ENCODE results near the gene HTRA2.
"Not testable (repeated sequence)": the region's sequence is repeated elsewhere in the genome, so short reads cannot be mapped to it uniquely, and the experiment has no call there.

The HTRA2 gene

DNA sequence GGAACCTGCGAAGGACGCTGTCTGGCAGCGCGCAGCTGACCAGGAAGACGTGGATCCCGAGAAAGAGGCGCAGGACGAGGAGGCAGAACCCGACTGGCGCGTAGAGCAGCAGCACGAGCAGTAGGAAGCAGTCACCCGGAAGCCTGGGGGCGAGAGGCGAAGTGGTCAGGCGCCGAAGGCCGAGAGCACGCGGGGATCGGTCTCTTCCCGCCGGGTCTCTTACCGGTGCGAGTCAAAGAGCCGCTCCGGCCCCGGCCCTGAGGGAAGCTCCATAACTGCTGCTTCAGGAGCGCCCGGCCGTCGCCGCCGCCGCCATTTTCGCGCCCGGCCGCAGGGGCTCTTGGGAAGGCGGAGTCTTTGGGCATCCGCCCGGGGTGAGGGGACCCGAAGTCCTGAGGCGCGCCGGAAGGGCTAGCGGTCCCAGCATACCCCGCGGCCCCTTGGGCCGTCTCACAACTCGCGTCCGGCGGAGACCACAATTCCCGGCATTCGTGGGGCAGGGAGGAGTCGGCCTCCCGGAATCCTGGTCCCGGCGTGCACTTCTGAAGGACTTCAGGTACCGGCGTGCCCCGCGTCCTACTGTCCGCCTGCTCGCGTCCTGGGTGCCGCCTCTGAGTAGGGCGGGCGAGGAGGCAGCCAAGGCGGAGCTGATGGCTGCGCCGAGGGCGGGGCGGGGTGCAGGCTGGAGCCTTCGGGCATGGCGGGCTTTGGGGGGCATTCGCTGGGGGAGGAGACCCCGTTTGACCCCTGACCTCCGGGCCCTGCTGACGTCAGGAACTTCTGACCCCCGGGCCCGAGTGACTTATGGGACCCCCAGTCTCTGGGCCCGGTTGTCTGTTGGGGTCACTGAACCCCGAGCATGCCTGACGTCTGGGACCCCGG is at the start of gene HTRA2, which contains the start of gene AUP1:
HTRA2 (plus strand) TSS at position 577 of the 882 bp plus-strand sequence; CDS start at position 651, 74 bp downstream.
AUP1 (minus strand) TSS at position 350 of the 882 bp plus-strand sequence; CDS start at position 273, 77 bp downstream.
- DNase-seq = peak; percentile 99

DNA sequence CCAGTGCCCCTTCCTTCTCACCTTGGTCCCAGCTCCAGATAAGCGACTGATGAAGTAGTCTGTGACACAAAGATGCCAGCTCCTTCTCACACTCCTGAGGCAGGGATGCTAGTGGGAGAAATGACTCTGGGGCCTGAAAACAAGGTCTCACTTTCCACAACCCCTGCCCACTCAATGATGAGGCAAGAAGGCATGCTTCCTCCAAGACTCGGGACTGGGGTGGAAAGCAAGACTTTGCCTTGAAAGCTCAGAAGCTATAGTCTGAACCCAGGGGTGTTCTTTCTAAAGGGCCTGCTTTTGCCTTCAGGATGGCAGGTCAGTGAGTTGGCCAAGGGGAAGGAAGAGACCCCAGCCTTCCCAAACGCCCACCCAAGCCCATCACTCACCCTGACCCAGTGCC is 48.3 kb upstream of the HTRA2 start:
- DNase-seq = no peak

DNA sequence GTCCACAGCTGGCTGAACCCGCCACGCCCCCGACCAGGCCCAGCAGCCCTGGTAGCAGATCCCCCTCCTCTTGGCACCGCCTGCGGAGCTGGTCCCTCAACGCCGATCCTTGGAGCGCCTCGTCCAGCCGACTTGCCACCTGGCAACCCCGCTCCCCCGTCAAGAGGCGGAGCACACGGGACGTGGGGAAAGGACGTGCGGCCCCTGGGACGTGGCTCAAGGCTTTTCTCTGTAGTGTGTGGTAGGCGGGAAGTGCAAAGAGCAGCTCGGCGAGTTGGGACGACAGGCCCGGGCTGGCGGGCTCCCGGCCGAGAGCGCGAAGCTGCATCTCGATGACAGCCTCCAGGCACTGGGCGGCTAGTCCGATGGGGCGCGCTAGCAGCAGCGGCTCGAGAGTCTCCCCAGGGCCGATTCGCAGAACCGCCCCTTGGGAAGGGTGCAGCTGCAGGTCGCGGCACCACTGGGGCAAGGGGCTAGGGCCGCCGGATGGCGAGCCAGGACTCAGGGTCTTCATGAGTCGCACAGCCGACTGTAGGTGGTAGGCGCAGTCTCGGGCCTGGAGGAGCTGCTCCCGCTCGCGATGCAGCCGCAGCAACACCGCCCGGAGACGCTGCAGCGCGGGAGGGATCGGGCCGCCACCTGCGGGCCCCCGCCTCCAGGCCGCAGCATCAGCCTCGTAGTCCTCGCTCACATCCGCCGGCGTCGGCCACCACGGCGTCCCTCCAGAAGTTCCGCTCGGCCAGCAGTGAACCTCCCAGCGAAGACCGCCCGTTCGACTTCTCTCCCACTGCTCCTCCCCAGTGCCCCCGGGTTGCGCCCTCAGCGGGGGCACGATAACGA is 47.6 kb upstream of the HTRA2 start:
- DNase-seq = peak; percentile 35

DNA sequence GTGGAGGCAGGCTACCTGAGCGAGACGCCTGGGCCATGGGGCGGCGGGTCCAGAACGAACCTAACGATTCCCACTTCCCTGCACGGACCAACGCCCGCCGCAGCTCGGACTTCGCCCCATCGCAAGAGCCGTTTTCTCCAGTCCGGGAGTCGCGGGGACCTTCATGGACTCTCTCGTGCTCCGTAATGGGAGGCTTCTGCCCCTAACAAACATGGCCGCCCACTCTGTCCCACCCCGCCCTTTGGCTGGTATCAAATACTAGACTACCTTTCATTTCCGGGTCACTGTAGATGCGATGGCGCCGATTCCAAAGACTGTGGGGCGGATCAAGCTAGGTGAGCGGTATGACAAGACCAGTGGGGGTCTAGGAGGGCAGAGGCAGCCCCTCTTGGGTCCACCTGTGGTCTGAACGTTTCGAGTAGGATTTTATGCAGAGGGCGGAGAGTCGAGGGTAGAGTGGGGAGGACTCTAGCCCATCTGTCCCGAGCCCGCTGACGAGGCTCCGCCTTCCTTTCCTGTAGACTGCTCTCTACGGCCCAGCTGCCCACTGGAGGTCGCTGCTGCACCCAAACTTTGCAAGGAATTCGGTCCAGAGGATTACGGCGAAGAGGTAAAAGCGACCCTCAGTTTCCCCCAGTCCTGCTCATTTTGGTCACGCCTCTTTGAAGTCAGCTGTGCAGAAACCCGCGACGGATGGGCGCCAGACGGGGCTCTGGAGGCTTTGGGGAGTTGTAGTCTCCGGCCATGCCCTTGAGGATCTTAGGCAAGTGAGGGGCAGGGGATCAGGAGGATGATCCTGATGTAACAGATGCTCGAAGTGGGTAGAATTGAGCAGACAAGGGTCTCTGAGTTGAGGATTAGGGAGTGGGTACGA is 46.7 kb upstream of the HTRA2 start, which contains the start of the genes CCDC142 and TTC31:
CCDC142 (minus strand) TSS at position 198 of the 874 bp plus-strand sequence; CDS start at position 37, 161 bp downstream.
TTC31 (plus strand) TSS at position 281 of the 874 bp plus-strand sequence; CDS start at position 296, 15 bp downstream.
- DNase-seq = peak; percentile 97

DNA sequence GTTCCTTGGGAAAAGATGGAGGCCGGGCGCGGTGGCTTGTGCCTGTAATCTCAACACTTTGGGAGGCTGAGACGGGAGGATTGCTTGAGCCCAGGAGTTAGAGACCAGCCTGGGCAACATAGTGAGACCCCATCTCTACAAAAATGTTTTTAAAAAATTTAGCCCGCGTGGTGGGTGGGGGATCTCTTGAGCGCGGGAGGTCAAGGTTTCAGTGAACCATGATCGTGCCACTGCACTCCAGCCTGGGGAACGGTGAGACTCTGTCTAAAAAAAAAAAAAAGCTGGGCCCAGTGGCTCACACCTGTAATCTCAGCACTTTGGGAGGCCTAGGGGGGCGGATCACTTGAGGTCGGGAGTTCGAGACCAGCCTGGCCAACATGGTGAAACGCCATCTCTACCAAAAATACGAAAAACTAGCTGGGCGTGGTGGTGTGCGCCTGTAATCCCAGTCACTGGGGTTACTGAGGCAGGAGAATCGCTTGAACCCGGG is 46.0 kb upstream of the HTRA2 start:
- DNase-seq = not testable (repeated sequence)

DNA sequence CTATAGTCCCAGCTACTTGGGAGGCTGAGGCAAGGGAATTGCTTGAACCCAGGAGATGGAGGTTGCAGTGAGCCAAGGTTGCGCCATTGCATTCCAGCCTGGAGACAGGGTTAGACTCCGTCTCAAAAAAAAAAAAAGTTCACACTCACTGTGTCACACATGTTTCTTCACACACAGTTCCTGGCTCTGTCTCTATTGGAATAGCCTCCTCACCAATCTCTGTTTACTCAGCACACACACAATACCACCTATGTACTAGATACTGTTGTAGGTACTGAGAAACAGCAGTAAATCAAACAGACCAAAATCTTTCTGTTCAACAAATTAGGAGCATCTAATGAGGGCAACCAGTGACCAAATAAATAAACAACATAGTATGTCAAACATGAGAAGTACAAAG is 43.6 kb upstream of the HTRA2 start:
- DNase-seq = no peak

DNA sequence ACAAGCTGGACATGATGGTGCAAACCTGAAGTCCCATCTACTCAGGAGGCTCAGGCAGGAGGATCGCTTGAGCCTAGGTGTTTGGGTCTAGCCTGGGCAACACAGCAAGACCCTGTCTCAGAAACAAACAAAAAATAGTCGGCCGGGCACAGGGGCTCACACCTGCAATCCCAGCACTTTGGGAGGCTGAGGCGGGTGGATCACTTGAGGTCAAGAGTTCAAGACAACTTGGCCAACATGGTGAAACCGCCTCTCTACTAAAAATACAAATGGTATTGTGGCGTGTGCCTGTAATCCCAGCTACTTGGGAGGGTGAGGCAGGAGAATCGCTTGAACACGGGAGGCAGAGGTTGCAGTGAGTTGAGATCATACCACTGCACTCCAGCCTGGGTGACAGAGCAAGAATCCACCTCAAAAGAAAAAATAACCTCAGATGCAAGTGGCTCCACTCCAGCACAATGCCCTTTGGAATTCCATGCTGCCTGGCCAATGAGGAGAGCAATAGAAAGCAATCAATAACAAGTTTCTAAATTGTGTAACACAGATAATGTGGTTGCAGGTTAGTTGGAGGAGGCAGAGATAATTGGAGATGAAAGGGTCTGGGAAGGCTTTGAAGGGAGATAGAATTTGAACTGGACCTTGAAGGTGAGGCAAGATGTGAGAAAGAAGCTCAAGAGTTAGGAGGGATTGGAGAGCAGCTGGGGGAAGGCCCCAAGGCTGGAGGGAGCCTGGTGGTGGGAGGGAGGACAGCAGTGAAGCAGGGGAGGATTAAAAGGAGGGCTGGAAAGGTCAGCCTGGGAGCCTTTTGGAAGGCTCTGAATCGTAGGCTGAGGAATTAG is 40.9 kb upstream of the HTRA2 start:
- DNase-seq = no peak

DNA sequence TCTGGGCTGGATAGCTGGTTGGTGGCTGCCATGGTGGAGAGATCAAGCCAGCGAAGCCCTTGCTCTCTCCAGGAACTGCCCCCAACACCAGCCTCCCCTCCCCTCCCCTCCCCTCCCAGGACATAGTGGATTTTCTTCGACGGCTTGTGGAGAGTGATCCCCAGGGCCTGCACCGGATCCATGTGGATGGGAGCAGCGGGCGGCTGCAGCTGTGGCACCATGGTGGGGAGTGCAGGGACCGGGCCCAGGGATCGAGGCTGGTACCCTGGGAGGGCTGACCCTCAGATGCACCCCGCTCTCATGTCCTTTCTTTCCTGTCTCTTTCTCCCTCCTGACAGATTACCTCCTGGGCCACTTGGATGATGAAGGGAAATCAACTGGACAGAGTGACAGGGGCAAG is 39.8 kb upstream of the HTRA2 start:
- DNase-seq = no peak

DNA sequence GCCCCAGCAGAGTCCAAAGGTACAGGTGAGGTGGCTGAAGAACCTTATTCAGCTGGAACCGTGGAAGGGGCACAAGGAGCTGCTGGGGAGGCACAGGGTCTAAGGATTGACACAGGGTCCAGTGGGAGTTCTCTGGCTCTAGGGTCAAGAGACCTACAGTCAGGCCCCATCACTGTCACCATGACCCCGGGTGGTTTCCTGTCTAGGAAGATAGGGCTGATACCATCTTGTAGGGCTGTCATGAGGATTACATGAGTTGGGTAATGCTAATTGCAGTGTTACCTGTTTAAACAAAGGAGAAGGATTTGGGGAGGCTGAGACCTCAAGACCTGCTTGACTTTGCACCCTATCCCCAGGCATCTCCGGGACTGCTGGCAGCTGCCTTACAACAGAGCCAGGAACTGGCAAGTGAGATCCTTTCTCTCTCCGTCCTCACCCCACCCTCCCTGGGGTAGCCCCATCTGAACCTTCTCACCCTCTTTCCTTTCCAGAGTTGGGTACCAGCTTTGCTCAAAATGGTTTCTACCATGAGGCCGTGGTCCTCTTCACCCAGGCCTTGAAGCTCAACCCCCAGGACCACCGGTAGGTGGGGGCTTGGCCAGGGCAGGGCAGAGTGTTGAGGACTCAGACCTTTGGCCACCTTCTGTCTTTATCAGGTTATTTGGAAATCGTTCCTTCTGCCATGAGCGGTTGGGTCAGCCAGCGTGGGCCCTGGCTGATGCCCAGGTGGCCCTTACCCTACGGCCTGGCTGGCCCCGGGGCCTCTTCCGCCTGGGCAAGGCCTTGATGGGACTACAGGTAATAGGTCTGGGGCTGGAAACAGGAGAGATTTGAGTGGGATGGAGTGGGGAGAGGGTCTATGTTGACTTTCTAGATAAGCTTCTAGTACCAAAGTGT is 37.8 kb upstream of the HTRA2 start:
- no peak for DNase-seq

DNA sequence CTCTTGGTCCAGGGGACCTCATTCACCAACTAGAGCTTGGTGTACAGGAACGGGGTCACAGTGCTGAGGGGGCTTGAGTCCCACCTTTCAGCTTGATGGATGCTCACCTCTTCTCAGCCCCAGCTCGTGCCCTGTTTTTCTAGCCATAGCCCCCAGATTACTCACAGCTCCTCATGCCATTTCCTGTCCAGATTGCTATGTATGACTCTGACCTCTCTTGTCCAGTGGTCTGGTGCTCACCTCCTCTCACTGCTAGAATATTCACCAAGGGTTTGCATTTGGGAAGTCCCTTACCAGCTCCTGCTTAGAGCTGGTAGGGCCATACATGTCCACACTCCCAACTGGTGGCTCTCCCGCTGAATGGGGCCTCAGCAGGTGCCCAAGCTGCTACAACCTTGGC is 36.2 kb upstream of the HTRA2 start:
- no peak for DNase-seq

DNA sequence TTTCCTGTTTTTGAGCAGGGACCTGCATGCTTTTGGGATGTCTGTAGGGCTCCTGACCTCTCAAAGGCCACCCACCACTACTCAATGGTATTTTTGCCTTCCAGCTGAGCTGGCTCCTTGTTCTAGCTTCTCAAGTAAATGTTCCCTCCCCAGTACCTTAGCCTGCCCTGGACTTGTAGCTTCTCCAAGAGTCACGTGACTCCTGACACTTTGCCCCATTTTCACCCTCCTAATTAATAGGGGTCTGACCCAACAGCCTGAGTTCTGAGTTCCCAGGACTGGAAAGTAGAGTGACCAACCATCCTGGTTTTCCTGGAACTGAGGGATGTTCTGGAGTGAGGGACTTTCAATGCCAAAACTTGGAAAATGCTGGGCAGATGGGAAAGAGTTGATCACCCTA is 34.3 kb upstream of the HTRA2 start:
- DNase-seq = no peak

DNA sequence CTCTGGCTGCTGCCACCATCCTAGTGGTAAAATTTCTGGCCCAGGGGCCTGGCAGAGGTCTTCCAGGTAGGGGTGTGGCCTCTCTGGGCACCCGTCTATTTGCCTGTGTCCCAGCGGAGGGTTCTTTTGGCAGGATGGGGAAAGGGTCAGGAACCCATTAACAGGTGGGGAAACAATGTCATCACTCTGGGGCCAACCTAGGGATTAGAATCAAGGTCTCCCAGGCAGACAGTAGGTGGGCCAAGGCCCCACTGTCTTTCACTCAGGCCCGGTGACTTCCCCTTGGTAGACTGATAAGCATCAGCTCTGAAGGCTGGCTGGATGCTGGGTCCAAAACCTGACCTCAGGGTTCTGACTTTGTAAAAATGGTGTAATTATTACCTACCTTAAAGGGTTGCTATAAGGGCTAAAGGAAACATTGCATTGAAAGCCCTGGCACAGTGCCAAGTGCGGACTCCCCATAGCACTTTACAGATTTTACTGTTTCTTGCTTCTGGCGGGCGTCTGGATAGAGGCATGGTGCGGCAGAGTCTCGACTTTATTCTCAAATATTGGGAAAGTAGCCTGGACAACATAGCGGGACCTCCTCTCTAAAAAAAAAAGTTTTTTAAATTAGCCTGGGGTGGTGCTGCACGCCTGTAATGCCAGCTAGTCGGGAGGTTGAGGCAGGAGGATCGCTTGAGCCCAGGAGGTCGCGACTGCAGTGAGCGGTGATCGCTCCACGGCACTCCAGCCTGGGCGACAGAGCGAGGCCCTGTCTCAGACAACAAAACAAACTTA is 32.5 kb upstream of the HTRA2 start:
- no peak for DNase-seq

DNA sequence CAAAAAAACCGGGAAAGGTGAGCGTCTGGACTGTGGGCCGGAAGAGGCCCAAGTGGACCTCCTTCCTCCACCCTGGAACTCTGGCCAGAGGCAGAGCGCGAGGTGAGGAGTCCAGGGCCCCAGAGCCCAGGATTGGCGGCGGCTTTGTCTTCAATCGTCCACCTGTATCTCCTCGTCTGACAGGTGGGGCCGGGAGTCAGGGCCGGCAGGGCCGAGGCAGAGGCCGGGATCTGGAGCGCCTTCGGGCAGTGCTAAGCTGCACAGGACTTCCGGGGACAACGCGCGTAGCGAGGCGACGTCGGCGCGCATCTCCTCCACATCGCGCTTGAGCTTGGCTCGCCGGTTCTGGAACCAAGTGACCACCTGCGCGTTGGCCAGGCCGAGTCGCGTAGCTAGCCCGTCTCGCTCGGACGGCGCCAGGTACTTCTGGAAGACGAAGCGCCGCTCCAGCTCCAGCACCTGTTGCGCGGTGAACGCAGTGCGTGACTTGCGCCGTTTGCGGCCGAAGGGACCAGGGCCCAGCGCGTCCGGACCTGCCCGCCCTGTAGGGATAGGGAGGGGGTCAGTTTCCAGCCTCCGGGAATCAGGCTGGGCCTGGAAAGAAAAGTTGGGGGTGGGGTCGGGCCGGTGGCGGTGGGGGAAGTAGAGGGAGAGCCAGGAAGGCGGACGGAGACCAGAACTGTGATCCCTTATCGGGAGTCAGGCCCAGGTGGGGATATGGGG is 31.8 kb upstream of the HTRA2 start:
- DNase-seq = peak; percentile 33

DNA sequence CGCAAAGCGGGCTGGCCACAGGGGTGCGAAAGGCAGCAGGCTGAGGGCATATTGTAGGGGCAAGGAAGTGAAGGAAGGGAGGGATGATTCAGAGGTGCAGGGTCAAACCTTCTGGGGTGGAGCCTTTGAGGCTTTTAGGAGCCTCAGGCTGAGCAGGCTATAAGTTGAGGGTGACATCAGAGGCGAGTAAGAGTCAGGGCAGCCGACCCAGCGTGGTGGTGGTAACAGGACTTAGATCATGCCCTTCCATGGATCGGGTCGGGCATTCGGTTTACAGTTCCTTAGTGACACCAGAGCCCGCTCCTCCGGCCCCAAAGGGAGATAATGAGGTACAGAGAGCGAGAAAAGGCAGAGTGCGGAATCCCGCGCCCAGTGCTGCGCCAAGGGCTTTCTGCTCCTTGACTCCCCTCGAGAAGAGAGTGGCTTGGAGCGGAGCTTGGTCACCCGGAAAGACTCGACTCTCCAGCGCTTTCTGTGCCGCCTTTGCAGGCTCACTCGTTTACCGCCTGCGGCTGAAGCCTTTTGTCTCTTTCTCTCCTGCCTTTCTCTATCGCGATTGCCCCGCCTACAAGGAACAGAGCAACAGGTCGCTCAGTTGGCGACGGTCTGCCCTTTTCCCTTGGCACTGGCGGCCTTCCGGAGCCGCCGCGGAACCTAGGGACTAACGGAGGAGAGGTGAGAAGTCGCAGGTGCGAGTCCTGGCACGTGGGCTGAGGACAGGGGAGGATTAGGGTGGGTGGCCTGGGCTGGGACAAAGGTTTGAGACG is 31.1 kb upstream of the HTRA2 start:
- peak; percentile 53 for DNase-seq

DNA sequence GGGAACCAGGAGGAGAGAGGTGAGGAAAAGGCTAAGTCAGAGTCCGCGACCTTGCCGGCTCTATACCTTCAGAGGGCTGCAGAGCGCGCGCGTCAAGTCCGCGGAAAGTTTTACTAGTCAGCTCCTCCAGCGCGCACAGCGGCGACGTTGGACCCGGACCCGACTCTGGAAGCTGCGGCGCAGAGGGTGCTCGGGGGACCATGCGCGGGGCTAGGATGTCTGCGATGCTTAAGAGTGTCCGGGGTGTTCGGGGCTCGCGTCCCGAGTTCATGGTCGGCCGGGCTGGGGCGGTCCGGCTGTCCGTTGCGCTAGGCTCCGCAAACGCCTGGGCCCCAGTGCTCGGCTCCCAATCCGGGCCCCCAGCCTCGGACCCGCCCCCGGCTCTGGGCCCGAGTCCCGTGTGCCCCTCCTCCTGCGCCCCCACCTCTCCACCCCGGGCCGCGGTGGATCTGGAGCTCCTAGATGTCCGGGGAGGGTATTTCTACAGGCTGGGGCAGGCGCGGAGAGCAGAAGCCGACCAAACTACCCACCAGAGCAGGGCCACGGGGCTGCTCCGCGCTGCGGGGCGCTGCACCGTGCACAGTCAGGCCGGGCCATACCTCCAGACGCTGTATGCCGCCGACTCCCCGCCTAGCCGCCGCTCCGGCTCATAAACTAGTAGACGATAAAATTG is 30.3 kb upstream of the HTRA2 start, which contains the start of gene LBX2:
LBX2 (minus strand) TSS at position 337 of the 673 bp plus-strand sequence; CDS start at position 271, 66 bp downstream.
- peak; percentile 28 for DNase-seq

DNA sequence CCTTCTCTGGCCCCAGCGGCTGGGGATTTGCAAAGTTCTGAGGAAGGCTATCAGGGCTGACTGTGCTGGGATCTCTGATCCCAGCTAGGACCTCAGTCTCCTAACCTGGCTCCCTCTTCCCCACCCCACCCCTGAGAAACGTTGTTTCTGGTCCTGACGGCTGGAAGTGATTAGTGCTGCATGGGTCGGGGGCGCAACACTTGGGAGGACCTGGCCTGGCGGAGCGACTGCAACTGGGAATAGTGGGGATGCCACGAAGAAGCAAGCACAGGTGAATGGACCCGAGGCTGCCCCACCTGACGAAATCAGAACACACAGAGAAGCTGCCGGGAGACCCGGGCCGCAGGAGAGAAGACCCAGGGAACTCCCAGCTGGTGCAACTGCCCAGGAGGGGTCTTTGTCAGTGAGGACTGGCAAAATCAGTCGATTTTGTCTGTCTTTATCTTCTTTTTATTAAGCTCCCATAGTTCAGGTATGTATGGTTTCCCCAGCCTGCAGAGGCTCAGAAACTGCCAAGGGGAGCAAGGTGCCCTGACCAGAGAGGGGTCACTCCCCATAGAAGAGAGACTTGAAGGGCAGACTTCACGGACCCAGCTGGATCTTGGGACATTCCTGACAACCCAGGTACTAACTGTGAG is 29.7 kb upstream of the HTRA2 start:
- DNase-seq = no peak

DNA sequence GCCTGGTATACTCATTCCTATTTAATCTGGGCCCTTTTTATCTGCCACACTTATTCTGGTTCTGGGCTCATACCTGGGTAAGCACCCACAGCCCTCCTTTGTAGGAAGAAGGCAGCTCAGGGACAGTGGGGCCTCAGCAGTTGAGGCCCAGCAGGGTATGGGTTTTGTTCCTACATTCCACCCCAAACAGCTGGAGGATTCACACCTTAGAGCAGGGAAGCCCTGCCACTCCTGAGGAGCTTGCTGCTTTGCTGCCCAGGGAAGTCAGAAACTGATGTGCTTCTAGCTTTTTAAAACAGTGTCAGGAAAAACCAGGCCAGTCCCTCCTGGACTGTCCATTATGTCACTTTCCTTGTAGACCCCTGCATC is 29.2 kb upstream of the HTRA2 start:
- no peak for DNase-seq
